Measurements from ENCODE around the gene DEUP1. TPM values are rescaled to one million over a fixed set of nuclear protein-coding genes. Genes with fewer than 3 reads are reported as not detected.

The DEUP1 gene
- total and polyA plus RNA-seq, 3 donors from 2014 or later = 11.7 to 22.8 (median 18.2) TPM

DNA sequence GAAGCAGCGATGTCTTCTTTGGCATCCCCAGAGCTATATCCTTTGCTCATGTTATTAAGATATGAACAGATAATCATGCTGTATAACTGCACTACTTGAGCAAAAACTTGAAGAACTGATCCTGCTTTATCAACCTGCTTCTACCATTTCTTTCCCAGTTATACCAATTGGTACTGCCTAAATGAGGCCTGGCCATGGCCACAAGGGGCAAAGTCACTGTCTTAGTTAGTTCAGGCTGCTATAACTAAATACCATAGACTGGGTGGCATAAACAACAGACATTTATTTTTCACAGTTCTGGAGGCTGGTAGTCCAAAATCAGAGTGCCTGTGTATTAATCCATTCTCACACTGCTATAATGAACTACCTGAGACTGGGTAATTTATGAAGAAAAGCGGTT, 37.5 kb downstream of the DEUP1 start:
- WGBS, 2 donors = 90 to 95% methylated on average over 2 of the region's 2 CpGs
- no peak for TF ChIP-seq POLR2A (IDR thresholded peaks at IDR 0.05)
- TF ChIP-seq, protein P1, sequence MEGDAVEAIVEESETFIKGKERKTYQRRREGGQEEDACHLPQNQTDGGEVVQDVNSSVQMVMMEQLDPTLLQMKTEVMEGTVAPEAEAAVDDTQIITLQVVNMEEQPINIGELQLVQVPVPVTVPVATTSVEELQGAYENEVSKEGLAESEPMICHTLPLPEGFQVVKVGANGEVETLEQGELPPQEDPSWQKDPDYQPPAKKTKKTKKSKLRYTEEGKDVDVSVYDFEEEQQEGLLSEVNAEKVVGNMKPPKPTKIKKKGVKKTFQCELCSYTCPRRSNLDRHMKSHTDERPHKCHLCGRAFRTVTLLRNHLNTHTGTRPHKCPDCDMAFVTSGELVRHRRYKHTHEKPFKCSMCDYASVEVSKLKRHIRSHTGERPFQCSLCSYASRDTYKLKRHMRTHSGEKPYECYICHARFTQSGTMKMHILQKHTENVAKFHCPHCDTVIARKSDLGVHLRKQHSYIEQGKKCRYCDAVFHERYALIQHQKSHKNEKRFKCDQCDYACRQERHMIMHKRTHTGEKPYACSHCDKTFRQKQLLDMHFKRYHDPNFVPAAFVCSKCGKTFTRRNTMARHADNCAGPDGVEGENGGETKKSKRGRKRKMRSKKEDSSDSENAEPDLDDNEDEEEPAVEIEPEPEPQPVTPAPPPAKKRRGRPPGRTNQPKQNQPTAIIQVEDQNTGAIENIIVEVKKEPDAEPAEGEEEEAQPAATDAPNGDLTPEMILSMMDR (IDR thresholded peaks at IDR 0.05) = no peak
- Histone ChIP-seq H3K27me3 (no peaks in the 10 kb centered on the region), H3K36me3 (ENCODE audit: low read depth, missing control alignments) (no peaks in the 10 kb centered on the region), H3K27ac (no peak overlapping the region), H3K4me1 (no peaks in the 10 kb centered on the region), H3K9me3 (no peaks in the 10 kb centered on the region), H3K4me3 (no peak overlapping the region)
- intact Hi-C loops (cut with DNase I; ENCODE audit: low total_unique reads) = no loop called here
- DNase-seq = no peak

GRCh38 chr11:93370260-93370659, 39.7 kb downstream of the DEUP1 start:
- intact Hi-C loops (cut with DNase I; ENCODE audit: low total_unique reads) = no loop called here
- no peak overlapping the region for H3K27ac ChIP-seq
- no peak for DNase-seq
- no peaks in the 10 kb centered on the region for H3K36me3 ChIP-seq (ENCODE audit: low read depth, missing control alignments)
- 70 to 89% methylated on average over 2 of the region's 2 CpGs for WGBS, 2 donors
- H3K9me3 ChIP-seq = no peaks in the 10 kb centered on the region
- H3K4me3 ChIP-seq = no peak overlapping the region
- H3K27me3 ChIP-seq = no peaks in the 10 kb centered on the region
- no peak for TF ChIP-seq POLR2A (IDR thresholded peaks at IDR 0.05)
- TF ChIP-seq, protein P1 (IDR thresholded peaks at IDR 0.05) = no peak
- H3K4me1 ChIP-seq = no peaks in the 10 kb centered on the region

GRCh38 chr11:93389737-93390136, 59.2 kb downstream of the DEUP1 start:
- Histone ChIP-seq H3K9me3 (no peaks in the 10 kb centered on the region), H3K27me3 (no peaks in the 10 kb centered on the region), H3K4me1 (no peaks in the 10 kb centered on the region), H3K27ac (no peak overlapping the region), H3K36me3 (ENCODE audit: low read depth, missing control alignments) (no peaks in the 10 kb centered on the region), H3K4me3 (no peak overlapping the region)
- TF ChIP-seq, protein P1 (IDR thresholded peaks at IDR 0.05) = no peak
- no peak for TF ChIP-seq POLR2A (IDR thresholded peaks at IDR 0.05)
- intact Hi-C loops (cut with DNase I; ENCODE audit: low total_unique reads) = no loop called here
- DNase-seq = no peak

DNA sequence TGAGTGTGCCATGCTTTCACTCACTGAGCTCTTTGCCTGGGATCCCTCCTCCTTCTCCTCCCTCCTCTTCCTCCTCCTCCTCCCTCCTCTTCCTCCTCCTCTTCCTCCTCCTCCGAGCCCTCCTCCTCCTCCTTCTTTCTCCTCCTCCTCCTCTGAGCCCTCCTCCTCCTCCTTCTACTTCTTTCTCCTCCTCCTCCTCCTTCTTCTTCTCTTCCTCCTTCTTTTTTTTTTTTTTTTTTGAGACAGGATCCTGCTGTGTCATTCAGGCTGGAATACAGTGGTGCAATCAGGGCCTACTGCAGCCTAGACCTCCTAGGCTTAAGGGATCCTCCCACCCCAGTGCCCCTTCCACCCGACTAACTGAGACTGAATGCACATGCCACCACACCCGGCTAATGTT, 62.3 kb downstream of the DEUP1 start:
- H3K9me3 ChIP-seq = no peaks in the 10 kb centered on the region
- H3K4me1 ChIP-seq = no peaks in the 10 kb centered on the region
- TF ChIP-seq, protein P1 (IDR thresholded peaks at IDR 0.05) = no peak
- TF ChIP-seq POLR2A (IDR thresholded peaks at IDR 0.05) = no peak
- DNase-seq = no peak
- H3K27me3 ChIP-seq = no peaks in the 10 kb centered on the region
- 62 to 65% methylated on average over 3 of the region's 3 CpGs for WGBS, 2 donors
- H3K27ac ChIP-seq = no peak overlapping the region
- H3K36me3 ChIP-seq (ENCODE audit: low read depth, missing control alignments) = no peaks in the 10 kb centered on the region
- H3K4me3 ChIP-seq = no peak overlapping the region
- intact Hi-C loops (cut with DNase I; ENCODE audit: low total_unique reads) = no loop called here

DNA sequence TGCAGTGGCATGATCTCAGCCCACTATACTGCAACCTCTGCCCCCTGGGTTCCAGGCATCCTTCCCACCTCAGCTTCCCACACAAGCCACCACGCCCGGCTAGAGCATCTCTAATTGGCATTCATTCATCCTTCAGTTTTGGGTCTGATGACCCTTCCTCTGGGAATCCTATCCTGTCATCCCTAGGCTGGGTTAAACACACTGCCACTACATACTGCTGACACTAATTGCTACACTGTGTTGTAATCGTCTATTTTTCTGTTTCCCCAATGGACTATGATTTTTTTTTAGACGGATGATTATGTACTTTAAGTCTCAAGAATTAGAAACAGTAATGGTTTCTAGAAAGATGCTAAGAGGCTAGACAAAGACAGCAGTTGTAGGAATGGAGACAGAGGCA, 62.8 kb downstream of the DEUP1 start:
- WGBS, 2 donors = 44 to 60% methylated on average over 4 of the region's 4 CpGs
- DNase-seq = no peak
- no peaks in the 10 kb centered on the region for H3K27me3 ChIP-seq
- intact Hi-C loops (cut with DNase I; ENCODE audit: low total_unique reads) = no loop called here
- no peak overlapping the region for H3K27ac ChIP-seq
- TF ChIP-seq, protein P1 (IDR thresholded peaks at IDR 0.05) = no peak
- TF ChIP-seq POLR2A (IDR thresholded peaks at IDR 0.05) = no peak
- H3K9me3 ChIP-seq = no peaks in the 10 kb centered on the region
- H3K4me3 ChIP-seq = no peak overlapping the region
- no peaks in the 10 kb centered on the region for H3K4me1 ChIP-seq
- H3K36me3 ChIP-seq (ENCODE audit: low read depth, missing control alignments) = no peaks in the 10 kb centered on the region

Measured in testis (tissue), 3 donors.